SU-DHL-6 (cell line): ENCODE data around the gene ELP2.

Experiments used
- H2AFZ ChIP-seq: fragments of 200-600 bp; sonication (generic); 2 replicates; pipeline ENCODE4 v1.6.1; 2014; ENCODE audit warnings: low read depth, mild to moderate bottlenecking, moderate library complexity, mixed read lengths, antibody characterized with exemption, low read length; ENCODE audit not compliant: severe bottlenecking
- H3F3A ChIP-seq: fragments of 200-600 bp; shearing (Covaris generic); 2 replicates; pipeline ENCODE4 v1.6.0; 2016; ENCODE audit warnings: antibody characterized with exemption, mild to moderate bottlenecking; ENCODE audit not compliant: insufficient read depth
- H3K27ac ChIP-seq: fragments of 200-600 bp; sonication (generic); 2 replicates; pipeline ENCODE4 v1.5.1; 2016; ENCODE audit warnings: low read depth, mild to moderate bottlenecking, low read length, moderate library complexity, mixed read lengths
- H3K27me3 ChIP-seq: fragments of 200-600 bp; sonication (generic), shearing (Covaris generic); 2 replicates; pipeline ENCODE4 v1.6.0; 2014; ENCODE audit warnings: mild to moderate bottlenecking, low read length
- H3K36me3 ChIP-seq: fragments of 200-600 bp; sonication (generic); 2 replicates; pipeline ENCODE4 v1.6.1; 2014; ENCODE audit warnings: mild to moderate bottlenecking, low read length, mixed read lengths
- H3K4me2 ChIP-seq: fragments of 300-600, 200-600 bp; shearing (Covaris generic), sonication (generic); 2 replicates; pipeline ENCODE4 v1.6.0; 2014; ENCODE audit warnings: low read length, low read depth, mild to moderate bottlenecking; ENCODE audit not compliant: poor library complexity, severe bottlenecking
- H3K4me3 ChIP-seq: fragments of 200-600 bp; sonication (generic); 2 replicates; pipeline ENCODE4 v1.5.1; 2014; ENCODE audit warnings: antibody characterized with exemption, low read length, mild to moderate bottlenecking, mixed read lengths; ENCODE audit not compliant: insufficient read depth, poor library complexity, severe bottlenecking
- H3K79me2 ChIP-seq: fragments of 200-600 bp; sonication (generic); 2 replicates; pipeline ENCODE4 v1.6.1; 2014; ENCODE audit warnings: mild to moderate bottlenecking, low read length, moderate library complexity; ENCODE audit not compliant: insufficient read depth
- H3K9ac ChIP-seq: fragments of 200-600 bp; sonication (generic); 2 replicates; pipeline ENCODE4 v1.7.0; 2014; ENCODE audit warnings: mild to moderate bottlenecking, low read length
- H3K9me2 ChIP-seq: fragments of 200-600 bp; sonication (generic); replicated peaks from 2 replicates; pipeline ENCODE4 v1.6.1; 2014; ENCODE audit warnings: low read length; ENCODE audit not compliant: insufficient read depth
- H3K9me3 ChIP-seq: fragments of 200-600 bp; sonication (generic); 2 replicates; pipeline ENCODE4 v1.6.1; 2014; ENCODE audit warnings: low read length, mixed read lengths; ENCODE audit not compliant: insufficient read depth
- H4K20me1 ChIP-seq: fragments of 200-600 bp; sonication (generic); 2 replicates; pipeline ENCODE4 v1.6.1; 2014; ENCODE audit warnings: low read depth, mild to moderate bottlenecking, antibody characterized with exemption, low read length, moderate library complexity, mixed read lengths
- EZH2phosphoT487 ChIP-seq: fragments of 200-600 bp; sonication (generic), shearing (Covaris generic); conservative IDR thresholded peaks from 2 replicates; pipeline ENCODE4 v1.6.1; 2018; ENCODE audit warnings: mild to moderate bottlenecking, antibody characterized with exemption, low read length, moderate library complexity, mixed read lengths
- TF ChIP-seq, protein P1 (sequence below): fragments of 200-600 bp; sonication (generic); IDR thresholded peaks from one replicate; pipeline ENCODE4 v1.5.1; 2017; ENCODE audit warnings: antibody characterized with exemption, mild to moderate bottlenecking, low read length, moderate library complexity; ENCODE audit not compliant: insufficient read depth, poor library complexity, severe bottlenecking

Gene ELP2

DNA sequence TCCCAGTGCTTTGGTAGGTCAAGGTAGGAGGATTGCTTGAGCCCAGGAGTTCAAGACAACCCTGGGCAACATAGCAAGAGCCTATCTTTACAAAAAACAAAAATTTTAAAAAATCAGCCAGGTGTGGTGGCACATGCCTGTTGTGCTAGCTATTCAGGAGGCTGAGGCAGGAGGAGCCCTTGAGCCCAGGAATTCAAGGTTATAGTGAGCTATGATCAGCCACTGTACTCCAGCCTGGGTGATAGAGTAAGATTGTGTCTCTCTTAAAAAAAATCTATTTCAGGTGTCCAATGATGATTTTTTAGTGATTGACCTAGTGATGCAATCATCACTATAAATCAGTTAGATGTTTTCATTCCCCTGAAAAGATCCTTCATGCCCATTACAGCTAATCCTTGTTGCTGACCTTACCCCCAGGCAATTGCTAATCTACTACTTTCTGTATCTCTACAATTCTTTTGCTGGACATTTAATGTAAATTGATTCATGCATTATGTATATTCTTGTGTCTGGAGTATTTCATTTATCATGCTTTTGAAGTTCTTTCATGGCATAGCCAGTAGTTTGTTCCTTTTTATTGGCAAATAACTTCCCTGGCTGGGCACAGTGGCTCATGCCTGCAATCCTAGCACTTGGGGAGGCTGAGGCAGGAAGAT is 67.9 kb downstream of the ELP2 start:
- no peaks in the 10 kb centered on the region for H3K79me2 ChIP-seq
- H2AFZ ChIP-seq, result no peak overlapping the region
- no peak overlapping the region for H3K4me2 ChIP-seq
- TF ChIP-seq, protein P1, sequence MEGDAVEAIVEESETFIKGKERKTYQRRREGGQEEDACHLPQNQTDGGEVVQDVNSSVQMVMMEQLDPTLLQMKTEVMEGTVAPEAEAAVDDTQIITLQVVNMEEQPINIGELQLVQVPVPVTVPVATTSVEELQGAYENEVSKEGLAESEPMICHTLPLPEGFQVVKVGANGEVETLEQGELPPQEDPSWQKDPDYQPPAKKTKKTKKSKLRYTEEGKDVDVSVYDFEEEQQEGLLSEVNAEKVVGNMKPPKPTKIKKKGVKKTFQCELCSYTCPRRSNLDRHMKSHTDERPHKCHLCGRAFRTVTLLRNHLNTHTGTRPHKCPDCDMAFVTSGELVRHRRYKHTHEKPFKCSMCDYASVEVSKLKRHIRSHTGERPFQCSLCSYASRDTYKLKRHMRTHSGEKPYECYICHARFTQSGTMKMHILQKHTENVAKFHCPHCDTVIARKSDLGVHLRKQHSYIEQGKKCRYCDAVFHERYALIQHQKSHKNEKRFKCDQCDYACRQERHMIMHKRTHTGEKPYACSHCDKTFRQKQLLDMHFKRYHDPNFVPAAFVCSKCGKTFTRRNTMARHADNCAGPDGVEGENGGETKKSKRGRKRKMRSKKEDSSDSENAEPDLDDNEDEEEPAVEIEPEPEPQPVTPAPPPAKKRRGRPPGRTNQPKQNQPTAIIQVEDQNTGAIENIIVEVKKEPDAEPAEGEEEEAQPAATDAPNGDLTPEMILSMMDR, result no peak
- no peak for TF ChIP-seq EZH2phosphoT487
- H3K36me3 ChIP-seq, result no peaks in the 10 kb centered on the region
- no peaks in the 10 kb centered on the region for H4K20me1 ChIP-seq
- H3K9me2 ChIP-seq, result no peaks in the 10 kb centered on the region
- no peak overlapping the region for H3K9ac ChIP-seq
- H3K27me3 ChIP-seq, result no peaks in the 10 kb centered on the region
- H3K4me3 ChIP-seq, result no peak overlapping the region
- H3F3A ChIP-seq, result no peaks in the 10 kb centered on the region
- no peak overlapping the region for H3K27ac ChIP-seq
- no peaks in the 10 kb centered on the region for H3K9me3 ChIP-seq

DNA sequence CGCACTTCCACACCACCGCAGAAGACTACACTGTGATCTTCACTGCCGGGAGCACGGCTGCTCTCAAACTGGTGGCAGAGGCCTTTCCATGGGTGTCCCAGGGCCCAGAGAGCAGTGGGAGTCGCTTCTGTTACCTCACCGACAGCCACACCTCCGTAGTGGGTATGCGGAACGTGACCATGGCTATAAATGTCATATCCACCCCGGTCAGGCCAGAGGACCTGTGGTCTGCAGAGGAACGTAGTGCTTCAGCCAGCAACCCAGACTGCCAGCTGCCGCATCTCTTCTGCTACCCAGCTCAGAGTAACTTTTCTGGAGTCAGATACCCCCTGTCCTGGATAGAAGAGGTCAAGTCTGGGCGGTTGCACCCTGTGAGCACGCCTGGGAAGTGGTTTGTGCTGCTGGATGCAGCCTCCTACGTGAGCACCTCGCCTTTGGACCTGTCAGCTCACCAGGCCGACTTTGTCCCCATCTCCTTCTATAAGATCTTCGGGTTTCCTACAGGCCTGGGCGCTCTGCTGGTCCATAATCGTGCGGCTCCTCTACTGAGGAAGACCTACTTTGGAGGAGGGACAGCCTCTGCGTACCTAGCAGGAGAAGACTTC is 70.1 kb downstream of the ELP2 start:
- Histone ChIP-seq H3K79me2 (no peaks in the 10 kb centered on the region), H3K27me3 (no peaks in the 10 kb centered on the region), H3K4me3 (no peak overlapping the region), H3K36me3 (no peaks in the 10 kb centered on the region), H3F3A (no peaks in the 10 kb centered on the region), H3K4me2 (no peak overlapping the region), H2AFZ (no peak overlapping the region), H3K9ac (no peak overlapping the region), H3K9me2 (no peaks in the 10 kb centered on the region), H3K27ac (no peak overlapping the region), H4K20me1 (no peaks in the 10 kb centered on the region), H3K9me3 (no peaks in the 10 kb centered on the region)
- TF ChIP-seq, protein P1, result no peak
- no peak for TF ChIP-seq EZH2phosphoT487

DNA sequence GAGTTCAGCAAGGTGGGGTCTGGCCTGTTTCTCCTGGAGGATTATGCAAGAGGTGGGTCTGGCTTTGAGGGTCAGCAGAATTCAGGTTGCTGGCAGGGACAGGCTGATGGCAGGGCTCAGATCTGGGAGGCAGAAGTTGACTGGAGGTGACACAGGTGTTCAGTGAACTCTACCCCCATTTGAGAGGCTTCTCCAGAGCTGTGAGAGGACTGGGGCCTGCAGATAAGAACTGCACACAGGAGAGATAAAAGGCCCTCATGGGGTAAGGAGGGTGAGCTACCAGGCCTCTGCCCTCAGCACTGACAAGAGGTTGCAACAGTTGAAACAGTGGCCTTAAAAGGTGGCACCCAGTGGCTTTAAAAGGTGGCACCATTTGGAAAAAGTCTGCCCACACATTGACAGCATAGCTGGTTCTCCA is 70.7 kb downstream of the ELP2 start:
- H3F3A ChIP-seq, result no peaks in the 10 kb centered on the region
- no peaks in the 10 kb centered on the region for H3K36me3 ChIP-seq
- no peak overlapping the region for H2AFZ ChIP-seq
- H3K9ac ChIP-seq, result no peak overlapping the region
- no peaks in the 10 kb centered on the region for H3K27me3 ChIP-seq
- H3K79me2 ChIP-seq, result no peaks in the 10 kb centered on the region
- TF ChIP-seq, protein P1, result no peak
- TF ChIP-seq EZH2phosphoT487, result no peak
- H3K4me2 ChIP-seq, result no peak overlapping the region
- H3K9me3 ChIP-seq, result no peaks in the 10 kb centered on the region
- no peak overlapping the region for H3K27ac ChIP-seq
- no peaks in the 10 kb centered on the region for H4K20me1 ChIP-seq
- no peak overlapping the region for H3K4me3 ChIP-seq
- H3K9me2 ChIP-seq, result no peaks in the 10 kb centered on the region
